Measurements from ENCODE around the gene NLRP9. TPM values are rescaled to one million over a fixed set of nuclear protein-coding genes. Genes with fewer than 3 reads are reported as not detected.
"Not testable (repeated sequence)": the region's sequence is repeated elsewhere in the genome, so short reads cannot be mapped to it uniquely, and the experiment has no call there.

The NLRP9 gene
- polyA plus RNA-seq, 4 donors = 0.01 TPM; not detected in 2

- FAIRE-seq = no peak
These were observed 15.2 kb upstream of the NLRP9 start for GRCh38 chr19:55753401-55753800.

GRCh38 chr19:55750715-55751114 is 12.5 kb upstream of the NLRP9 start:
- FAIRE-seq = no peak
- no peaks in the 10 kb centered on the region for H3K36me3 ChIP-seq (ENCODE audit: control insufficient read depth in 3 of 3, insufficient read depth in 2 of 3, low read depth in 1 of 3, low read length in 3 of 3)
- no peak overlapping the region for H3K27ac ChIP-seq (ENCODE audit: low read depth in 1 of 3, low read length in 2 of 3)
- H3K4me1 ChIP-seq (ENCODE audit: control insufficient read depth in 3 of 3, insufficient read depth in 2 of 3, low read depth in 1 of 3, low read length in 2 of 3) = no peaks in the 10 kb centered on the region
- WGBS, 3 donors = 90 to 92% (median 92%) methylated on average over 6 of the region's 6 CpGs
- no peak overlapping the region for H3K4me3 ChIP-seq (ENCODE audit: low read depth in 1 of 3, low read length in 3 of 3)
- DNase-seq = no peak
- no peaks in the 10 kb centered on the region for H3K9me3 ChIP-seq (ENCODE audit: control insufficient read depth in 2 of 2, insufficient read depth in 1 of 2, low read depth in 1 of 2, low read length in 1 of 2)
- no peaks in the 10 kb centered on the region for H3K27me3 ChIP-seq (ENCODE audit: control insufficient read depth in 3 of 3, insufficient read depth in 3 of 3, low read length in 3 of 3)

More at GRCh38 chr19:55753401-55753800, 15.2 kb upstream of the NLRP9 start:
- H3K27ac ChIP-seq (ENCODE audit: low read depth in 1 of 3, low read length in 2 of 3) = no peak overlapping the region
- no peaks in the 10 kb centered on the region for H3K27me3 ChIP-seq (ENCODE audit: control insufficient read depth in 3 of 3, insufficient read depth in 3 of 3, low read length in 3 of 3)
- peak; percentile 7 to 81 for DNase-seq
- no peaks in the 10 kb centered on the region for H3K36me3 ChIP-seq (ENCODE audit: control insufficient read depth in 3 of 3, insufficient read depth in 2 of 3, low read depth in 1 of 3, low read length in 3 of 3)
- H3K9me3 ChIP-seq (ENCODE audit: control insufficient read depth in 2 of 2, insufficient read depth in 1 of 2, low read depth in 1 of 2, low read length in 1 of 2) = no peaks in the 10 kb centered on the region
- 6 to 44% (median 33%) methylated on average over 3 of the region's 3 CpGs for WGBS, 3 donors
- no peak overlapping the region for H3K4me3 ChIP-seq (ENCODE audit: low read depth in 1 of 3, low read length in 3 of 3)
- no peaks in the 10 kb centered on the region for H3K4me1 ChIP-seq (ENCODE audit: control insufficient read depth in 3 of 3, insufficient read depth in 2 of 3, low read depth in 1 of 3, low read length in 2 of 3)

GRCh38 chr19:55730378-55730777 is 7.8 kb downstream of the NLRP9 start:
- WGBS, 3 donors = 79 to 80% (median 80%) methylated on average over 2 of the region's 2 CpGs
- DNase-seq; H3K36me3 ChIP-seq (ENCODE audit: control insufficient read depth in 3 of 3, insufficient read depth in 2 of 3, low read depth in 1 of 3, low read length in 3 of 3); H3K27me3 ChIP-seq (ENCODE audit: control insufficient read depth in 3 of 3, insufficient read depth in 3 of 3, low read length in 3 of 3); H3K4me3 ChIP-seq (ENCODE audit: low read depth in 1 of 3, low read length in 3 of 3); H3K9me3 ChIP-seq (ENCODE audit: control insufficient read depth in 2 of 2, insufficient read depth in 1 of 2, low read depth in 1 of 2, low read length in 1 of 2); FAIRE-seq; H3K4me1 ChIP-seq (ENCODE audit: control insufficient read depth in 3 of 3, insufficient read depth in 2 of 3, low read depth in 1 of 3, low read length in 2 of 3); H3K27ac ChIP-seq (ENCODE audit: low read depth in 1 of 3, low read length in 2 of 3): not testable (repeated sequence)

- Histone ChIP-seq H3K27me3 (ENCODE audit: control insufficient read depth in 3 of 3, insufficient read depth in 3 of 3, low read length in 3 of 3) (peaks cover 0 to 3% (median 0%) of the 10 kb centered on the region in 3 donors), H3K36me3 (ENCODE audit: control insufficient read depth in 3 of 3, insufficient read depth in 2 of 3, low read depth in 1 of 3, low read length in 3 of 3) (no peaks in the 10 kb centered on the region), H3K4me1 (ENCODE audit: control insufficient read depth in 3 of 3, insufficient read depth in 2 of 3, low read depth in 1 of 3, low read length in 2 of 3) (no peaks in the 10 kb centered on the region), H3K4me3 (ENCODE audit: low read depth in 1 of 3, low read length in 3 of 3) (no peak overlapping the region), H3K9me3 (ENCODE audit: control insufficient read depth in 2 of 2, insufficient read depth in 1 of 2, low read depth in 1 of 2, low read length in 1 of 2) (peaks cover 0 to 5% of the 10 kb centered on the region in 2 donors), H3K27ac (ENCODE audit: low read depth in 1 of 3, low read length in 2 of 3) (no peak overlapping the region)
- WGBS, 3 donors = 86 to 91% (median 89%) methylated on average over 8 of the region's 8 CpGs
- FAIRE-seq = no peak
- no peak for DNase-seq
These were observed 14.7 kb downstream of the NLRP9 start for GRCh38 chr19:55723491-55723890.

- 78 to 88% (median 82%) methylated on average over 3 of the region's 3 CpGs for WGBS, 3 donors
- DNase-seq (no peak), FAIRE-seq (no peak)
- no peak overlapping the region for H3K27ac ChIP-seq (ENCODE audit: low read depth in 1 of 3, low read length in 2 of 3)
- H3K9me3 ChIP-seq (ENCODE audit: control insufficient read depth in 2 of 2, insufficient read depth in 1 of 2, low read depth in 1 of 2, low read length in 1 of 2) = peaks cover 0 to 8% of the 10 kb centered on the region in 2 donors
- H3K27me3 ChIP-seq (ENCODE audit: control insufficient read depth in 3 of 3, insufficient read depth in 3 of 3, low read length in 3 of 3) = peaks cover 0 to 3% (median 0%) of the 10 kb centered on the region in 3 donors
- H3K4me1 ChIP-seq (ENCODE audit: control insufficient read depth in 3 of 3, insufficient read depth in 2 of 3, low read depth in 1 of 3, low read length in 2 of 3) = no peaks in the 10 kb centered on the region
- H3K4me3 ChIP-seq (ENCODE audit: low read depth in 1 of 3, low read length in 3 of 3) = no peak overlapping the region
- no peaks in the 10 kb centered on the region for H3K36me3 ChIP-seq (ENCODE audit: control insufficient read depth in 3 of 3, insufficient read depth in 2 of 3, low read depth in 1 of 3, low read length in 3 of 3)
These were observed 17.4 kb downstream of the NLRP9 start for GRCh38 chr19:55720801-55721200.

GRCh38 chr19:55720214-55720746 is 17.9 kb downstream of the NLRP9 start:
- no peak for DNase-seq
- no peaks in the 10 kb centered on the region for H3K36me3 ChIP-seq (ENCODE audit: control insufficient read depth in 3 of 3, insufficient read depth in 2 of 3, low read depth in 1 of 3, low read length in 3 of 3)
- no peaks in the 10 kb centered on the region for H3K4me1 ChIP-seq (ENCODE audit: control insufficient read depth in 3 of 3, insufficient read depth in 2 of 3, low read depth in 1 of 3, low read length in 2 of 3)
- no peak overlapping the region for H3K4me3 ChIP-seq (ENCODE audit: low read depth in 1 of 3, low read length in 3 of 3)
- H3K9me3 ChIP-seq (ENCODE audit: control insufficient read depth in 2 of 2, insufficient read depth in 1 of 2, low read depth in 1 of 2, low read length in 1 of 2) = peaks cover 0 to 8% of the 10 kb centered on the region in 2 donors
- 43 to 65% (median 44%) methylated on average over 5 of the region's 5 CpGs for WGBS, 3 donors
- no peak for FAIRE-seq
- H3K27me3 ChIP-seq (ENCODE audit: control insufficient read depth in 3 of 3, insufficient read depth in 3 of 3, low read length in 3 of 3) = peaks cover 0 to 3% (median 0%) of the 10 kb centered on the region in 3 donors
- no peak overlapping the region for H3K27ac ChIP-seq (ENCODE audit: low read depth in 1 of 3, low read length in 2 of 3)

- not testable (repeated sequence) for H3K27ac ChIP-seq (ENCODE audit: low read depth in 1 of 3, low read length in 2 of 3); H3K36me3 ChIP-seq (ENCODE audit: control insufficient read depth in 3 of 3, insufficient read depth in 2 of 3, low read depth in 1 of 3, low read length in 3 of 3); H3K4me1 ChIP-seq (ENCODE audit: control insufficient read depth in 3 of 3, insufficient read depth in 2 of 3, low read depth in 1 of 3, low read length in 2 of 3); DNase-seq; H3K27me3 ChIP-seq (ENCODE audit: control insufficient read depth in 3 of 3, insufficient read depth in 3 of 3, low read length in 3 of 3); H3K4me3 ChIP-seq (ENCODE audit: low read depth in 1 of 3, low read length in 3 of 3); H3K9me3 ChIP-seq (ENCODE audit: control insufficient read depth in 2 of 2, insufficient read depth in 1 of 2, low read depth in 1 of 2, low read length in 1 of 2); FAIRE-seq
- WGBS, 3 donors = 36 to 55% (median 48%) methylated on average over 13 of the region's 13 CpGs
These were observed 20.1 kb downstream of the NLRP9 start for GRCh38 chr19:55717879-55718711.

- H3K4me3 ChIP-seq (ENCODE audit: low read depth in 1 of 3, low read length in 3 of 3) = no peak overlapping the region
- no peaks in the 10 kb centered on the region for H3K36me3 ChIP-seq (ENCODE audit: control insufficient read depth in 3 of 3, insufficient read depth in 2 of 3, low read depth in 1 of 3, low read length in 3 of 3)
- WGBS, 3 donors = 67 to 82% (median 69%) methylated on average over 11 of the region's 11 CpGs
- no peak overlapping the region for H3K27ac ChIP-seq (ENCODE audit: low read depth in 1 of 3, low read length in 2 of 3)
- H3K9me3 ChIP-seq (ENCODE audit: control insufficient read depth in 2 of 2, insufficient read depth in 1 of 2, low read depth in 1 of 2, low read length in 1 of 2) = peaks cover 0 to 8% of the 10 kb centered on the region in 2 donors
- no peak for DNase-seq
- FAIRE-seq = no peak
- peaks cover 0 to 6% (median 3%) of the 10 kb centered on the region in 3 donors for H3K27me3 ChIP-seq (ENCODE audit: control insufficient read depth in 3 of 3, insufficient read depth in 3 of 3, low read length in 3 of 3)
- no peaks in the 10 kb centered on the region for H3K4me1 ChIP-seq (ENCODE audit: control insufficient read depth in 3 of 3, insufficient read depth in 2 of 3, low read depth in 1 of 3, low read length in 2 of 3)
These were observed 21.0 kb downstream of the NLRP9 start for GRCh38 chr19:55717251-55717650.

Measured in small intestine (tissue), 7 donors.